ENCODE results near the gene BMX. TPM values are rescaled to one million over a fixed set of nuclear protein-coding genes. Genes with fewer than 3 reads are reported as not detected.

BMX gene
- total RNA-seq, 2 donors from 2014 or later, result not detected

DNA sequence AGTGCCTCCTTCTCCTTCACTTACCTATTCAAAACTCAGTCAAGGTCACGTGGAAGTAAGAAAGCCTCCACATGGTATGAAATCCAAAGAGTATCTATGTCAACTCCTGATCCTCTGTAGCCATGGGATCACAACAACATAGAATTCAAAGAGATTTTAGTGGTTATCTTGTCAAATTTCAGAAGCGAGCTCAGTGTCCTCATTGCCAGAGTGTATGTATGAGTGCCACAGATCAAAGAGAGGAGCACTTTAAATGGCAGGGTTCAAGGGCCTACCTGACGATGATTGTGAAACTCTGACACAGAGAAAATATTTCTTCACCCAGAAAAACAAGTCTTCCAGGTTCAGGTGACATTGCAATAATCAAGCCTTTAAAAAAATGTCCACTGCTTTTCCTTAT is 101.3 kb downstream of the BMX start:
- peaks cover 0 to 2% of the 10 kb centered on the region in 2 donors for H3K36me3 Mint-ChIP-seq (ENCODE audit: insufficient read depth in 2 of 2)
- peaks cover 50% of the 10 kb centered on the region for H3K27me3 Mint-ChIP-seq (ENCODE audit: low read depth)
- H3K4me1 Mint-ChIP-seq (ENCODE audit: low read depth), result no peaks in the 10 kb centered on the region
- no peak overlapping the region for H3K27ac Mint-ChIP-seq
- DNase-seq (no peak), ATAC-seq (replicated peaks in 1 of 2) (no peak)
- H3K9me3 Mint-ChIP-seq, result no peaks in the 10 kb centered on the region
- no peak overlapping the region for H3K4me3 Mint-ChIP-seq

GRCh38 chrX:15602761-15603160 is 102.2 kb downstream of the BMX start:
- Mint-ChIP-seq H3K9me3 (no peaks in the 10 kb centered on the region), H3K36me3 (ENCODE audit: insufficient read depth in 2 of 2) (peaks cover 0 to 2% of the 10 kb centered on the region in 2 donors), H3K4me1 (ENCODE audit: low read depth) (no peaks in the 10 kb centered on the region), H3K4me3 (no peak overlapping the region), H3K27me3 (ENCODE audit: low read depth) (peaks cover 50% of the 10 kb centered on the region), H3K27ac (no peak overlapping the region)
- ATAC-seq (replicated peaks in 1 of 2) (no peak), DNase-seq (no peak)

DNA sequence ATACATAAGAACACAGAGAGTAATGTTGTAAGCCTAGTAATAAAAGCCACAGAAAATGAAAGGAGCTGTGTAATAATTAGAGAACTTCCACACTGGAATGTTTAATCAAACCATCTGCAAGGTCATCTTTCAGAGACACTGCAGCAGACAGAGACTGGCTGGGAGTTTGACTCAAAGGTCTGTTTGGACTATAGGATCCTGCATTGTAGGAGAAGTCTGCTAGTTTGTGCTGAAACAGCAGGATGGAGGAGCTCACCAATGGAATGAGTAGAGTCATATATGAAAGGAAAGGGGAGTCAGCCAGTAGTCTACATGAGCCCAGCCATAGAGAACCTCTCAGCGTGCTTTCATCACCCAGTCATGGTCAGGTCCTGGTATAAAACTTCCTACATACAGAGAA is 104.6 kb downstream of the BMX start:
- Mint-ChIP-seq H3K9me3 (no peaks in the 10 kb centered on the region), H3K4me3 (no peak overlapping the region), H3K27ac (no peak overlapping the region), H3K27me3 (ENCODE audit: low read depth) (peaks cover 57% of the 10 kb centered on the region), H3K4me1 (ENCODE audit: low read depth) (no peaks in the 10 kb centered on the region), H3K36me3 (ENCODE audit: insufficient read depth in 2 of 2) (peaks cover 0 to 2% of the 10 kb centered on the region in 2 donors)
- ATAC-seq (replicated peaks in 1 of 2), result no peak
- no peak for DNase-seq

Other genes starting within 250 kb of the BMX start
- gene ASB9, start 230.7 kb upstream of the BMX start, total RNA-seq, result under 1 TPM in 1 of 2 donors, not detected in 1; 0.41 TPM
- gene ASB11, start 185.2 kb upstream of the BMX start, total RNA-seq, result not detected
- gene PIGA, start 165.3 kb upstream of the BMX start, total RNA-seq, result 10 to 100 TPM; 33.1 to 46.2 TPM
- not detected for gene VEGFD, start 116.4 kb upstream of the BMX start, total RNA-seq
- under 1 TPM; 0.46 to 0.86 TPM for gene PIR, start 7.5 kb upstream of the BMX start, total RNA-seq
- under 1 TPM; 0.16 to 0.53 TPM for gene ACE2, start 100.2 kb downstream of the BMX start, total RNA-seq
- gene CLTRN, start 164.0 kb downstream of the BMX start, total RNA-seq, result 1 to 10 TPM; 1.6 to 2.3 TPM
- gene CA5B, start 237.5 kb downstream of the BMX start, total RNA-seq, result 10 to 100 TPM; 10.5 to 11.7 TPM